Liver (tissue), 9 donors: ENCODE measurements around the gene CEP164. TPM values are rescaled to one million over a fixed set of nuclear protein-coding genes. Genes with fewer than 3 reads are reported as not detected.

Experiments
- DNase-seq: peaks from one replicate; pipeline ENCODE4 v3.0.0-alpha.2; 2017; ENCODE audit warnings: low spot score
- H3K27ac ChIP-seq, 2 donors: one replicate each; pipeline ENCODE4 v1.7.0; 2013; ENCODE audit warnings: inconsistent platforms in 2 of 2, low read length in 2 of 2, control low read depth in 1 of 2, low read depth in 1 of 2, mild to moderate bottlenecking in 1 of 2
- H3K27me3 ChIP-seq, 4 donors: one replicate each; pipeline versions ENCODE4 v1.6.1 to v1.7.0; 2013; ENCODE audit warnings: low read length in 3 of 4, inconsistent platforms in 1 of 4, mild to moderate bottlenecking in 1 of 4, moderate library complexity in 1 of 4; ENCODE audit not compliant: control insufficient read depth in 4 of 4, insufficient read depth in 4 of 4
- H3K36me3 ChIP-seq, 4 donors: one replicate each; pipeline versions ENCODE4 v1.6.1 to v1.7.0; 2013; ENCODE audit warnings: low read length in 3 of 4, mild to moderate bottlenecking in 3 of 4, low read depth in 1 of 4, moderate library complexity in 1 of 4; ENCODE audit not compliant: control insufficient read depth in 4 of 4, insufficient read depth in 3 of 4
- H3K4me1 ChIP-seq, 4 donors: one replicate each; pipeline versions ENCODE4 v1.6.1 to v1.7.0; 2013; ENCODE audit warnings: low read length in 3 of 4, mild to moderate bottlenecking in 3 of 4, moderate library complexity in 1 of 4; ENCODE audit not compliant: control insufficient read depth in 4 of 4, insufficient read depth in 4 of 4
- H3K4me3 ChIP-seq, 3 donors: one replicate each; pipeline versions ENCODE4 v1.6.1 to v1.7.0; 2013; ENCODE audit warnings: low read length in 3 of 3, control low read depth in 1 of 3, low read depth in 1 of 3, mild to moderate bottlenecking in 1 of 3
- H3K9ac ChIP-seq, 2 donors: one replicate each; pipeline ENCODE4 v1.7.0; 2013; ENCODE audit warnings: low read length in 2 of 2, mild to moderate bottlenecking in 2 of 2, moderate library complexity in 2 of 2, control low read depth in 1 of 2, low read depth in 1 of 2
- H3K9me3 ChIP-seq, 4 donors: one replicate each; pipeline versions ENCODE4 v1.6.1 to v1.7.0; 2013; ENCODE audit warnings: low read length in 3 of 4; ENCODE audit not compliant: control insufficient read depth in 4 of 4
- EGR1 ChIP-seq, 2 donors: IDR thresholded peaks; 2 replicates each; pipeline ENCODE4 v1.6.1; 2016 to 2018; ENCODE audit warnings: antibody characterized with exemption in 2 of 2, low read depth in 2 of 2
- FOXA2 ChIP-seq: IDR thresholded peaks from 2 replicates; pipeline ENCODE4 v1.6.1; 2016; ENCODE audit warnings: antibody characterized with exemption
- GABPA ChIP-seq, 2 donors: IDR thresholded peaks in 1 of 2; conservative IDR thresholded peaks in 1 of 2; 2 replicates each; pipeline ENCODE4 v1.6.1; 2016; ENCODE audit warnings: antibody characterized with exemption in 2 of 2, mild to moderate bottlenecking in 1 of 2, moderate library complexity in 1 of 2
- JUND ChIP-seq, 2 donors: IDR thresholded peaks; 2 replicates each; pipeline ENCODE4 v1.6.1; 2016; ENCODE audit warnings: antibody characterized with exemption in 2 of 2
- NR2F2 ChIP-seq: IDR thresholded peaks from 2 replicates; pipeline ENCODE4 v1.6.1; 2016; ENCODE audit warnings: antibody characterized with exemption
- RAD21 ChIP-seq, 2 donors: IDR thresholded peaks; 2 replicates each; pipeline ENCODE4 v1.6.1; 2016; ENCODE audit warnings: antibody characterized with exemption in 2 of 2, mild to moderate bottlenecking in 2 of 2
- RXRA ChIP-seq, 2 donors: IDR thresholded peaks; 2 replicates each; pipeline ENCODE4 v1.6.1; 2017 to 2018; ENCODE audit warnings: antibody characterized with exemption in 2 of 2, mild to moderate bottlenecking in 1 of 2
- SP1 ChIP-seq: IDR thresholded peaks from 2 replicates; pipeline ENCODE4 v1.6.1; 2018; ENCODE audit warnings: antibody characterized with exemption, mild to moderate bottlenecking
- YY1 ChIP-seq: IDR thresholded peaks from 2 replicates; pipeline ENCODE4 v1.6.1; 2016; ENCODE audit warnings: antibody characterized with exemption, mild to moderate bottlenecking
- WGBS: extraction: QIAGEN DNeasy Blood & Tissue Kit; methylation state at CpG from one replicate; pipeline ENCODE4 v1.1.7; 2013; 5-methylcytosine and 5-hydroxymethylcytosine counted together
- polyA plus RNA-seq, 2 donors: library from polyadenylated mRNA; stranded (reverse) in 1 of 2; unstranded in 1 of 2; fragments of 200-250 nt in 1 of 2; fragments of >200 nt in 1 of 2; fragmentation: Nextera tagmentation in 1 of 2; extraction: Ambion mirVana in 1 of 2; gene quantifications; one replicate each; pipeline versions ENCODE4 v1.2.1 to v1.2.3, GENCODE V29; 2013 to 2015
- total RNA-seq, 2 donors: library from RNA; depleted of rRNA; stranded (reverse); fragments of >200 nt; gene quantifications; one replicate each; pipeline ENCODE4 v1.2.3, GENCODE V29; 2014
- TF ChIP-seq, protein P1 (sequence below): fragments of 150-350 bp; IDR thresholded peaks from 2 replicates; pipeline ENCODE4 v1.5.1; 2017; ENCODE audit warnings: improper control_type of control experiment, low read depth, low read length; ENCODE audit not compliant: missing input control
- donor health status: healthy.
- donor health status: healthy.
- donor health status: healthy.
- donor health status: healthy.
- donor health status: healthy.

The CEP164 gene
- total and polyA plus RNA-seq, 4 donors: 4.1 to 12.3 (median 5.9) TPM

GRCh38 chr11:117433717-117434116 lies 106.1 kb downstream of the CEP164 start:
- H3K4me1 ChIP-seq: no peaks in the 10 kb centered on the region
- no peaks in the 10 kb centered on the region for H3K27me3 ChIP-seq
- H3K9me3 ChIP-seq: no peaks in the 10 kb centered on the region
- no peak for DNase-seq
- TF ChIP-seq NR2F2: no peak
- TF ChIP-seq FOXA2: no peak
- H3K9ac ChIP-seq: no peak overlapping the region
- no peaks in the 10 kb centered on the region for H3K36me3 ChIP-seq
- no peak overlapping the region for H3K27ac ChIP-seq
- no peak overlapping the region for H3K4me3 ChIP-seq

DNA sequence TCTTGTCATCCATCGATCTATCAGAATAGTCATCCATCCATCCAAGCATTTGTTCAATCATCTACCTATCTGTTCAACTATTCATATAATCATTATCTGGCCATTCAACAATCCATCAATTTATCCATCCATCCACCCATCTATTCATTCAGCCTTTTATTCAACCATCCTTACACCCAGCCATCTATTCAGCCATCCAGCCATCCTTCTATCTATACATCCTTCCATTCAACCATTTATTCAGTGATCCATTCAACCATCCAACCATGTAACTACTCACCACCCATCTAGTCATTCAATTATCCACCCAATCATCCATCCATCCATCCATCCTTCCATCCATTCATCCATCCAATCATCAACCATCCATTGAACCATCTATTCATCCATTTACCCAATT lies 106.8 kb downstream of the CEP164 start:
- WGBS: 92% methylated on average over 1 of the region's 1 CpG
- Histone ChIP-seq H3K36me3 (no peaks in the 10 kb centered on the region), H3K4me1 (no peaks in the 10 kb centered on the region), H3K9me3 (no peaks in the 10 kb centered on the region), H3K27me3 (no peaks in the 10 kb centered on the region), H3K27ac (no peak overlapping the region), H3K9ac (no peak overlapping the region), H3K4me3 (no peak overlapping the region)
- TF ChIP-seq RXRA (IDR thresholded peaks at IDR 0.05) (no peak), SP1 (no peak), EGR1 (IDR thresholded peaks at IDR 0.05; ENCODE audit: low read depth in 2 of 2) (no peak), GABPA (IDR thresholded peaks at IDR 0.05 in 1 of 2, conservative IDR thresholded peaks at IDR 0.05 in 1 of 2) (no peak), FOXA2 (no peak), JUND (IDR thresholded peaks at IDR 0.05) (no peak), YY1 (no peak), RAD21 (IDR thresholded peaks at IDR 0.05) (no peak)
- TF ChIP-seq, protein P1, sequence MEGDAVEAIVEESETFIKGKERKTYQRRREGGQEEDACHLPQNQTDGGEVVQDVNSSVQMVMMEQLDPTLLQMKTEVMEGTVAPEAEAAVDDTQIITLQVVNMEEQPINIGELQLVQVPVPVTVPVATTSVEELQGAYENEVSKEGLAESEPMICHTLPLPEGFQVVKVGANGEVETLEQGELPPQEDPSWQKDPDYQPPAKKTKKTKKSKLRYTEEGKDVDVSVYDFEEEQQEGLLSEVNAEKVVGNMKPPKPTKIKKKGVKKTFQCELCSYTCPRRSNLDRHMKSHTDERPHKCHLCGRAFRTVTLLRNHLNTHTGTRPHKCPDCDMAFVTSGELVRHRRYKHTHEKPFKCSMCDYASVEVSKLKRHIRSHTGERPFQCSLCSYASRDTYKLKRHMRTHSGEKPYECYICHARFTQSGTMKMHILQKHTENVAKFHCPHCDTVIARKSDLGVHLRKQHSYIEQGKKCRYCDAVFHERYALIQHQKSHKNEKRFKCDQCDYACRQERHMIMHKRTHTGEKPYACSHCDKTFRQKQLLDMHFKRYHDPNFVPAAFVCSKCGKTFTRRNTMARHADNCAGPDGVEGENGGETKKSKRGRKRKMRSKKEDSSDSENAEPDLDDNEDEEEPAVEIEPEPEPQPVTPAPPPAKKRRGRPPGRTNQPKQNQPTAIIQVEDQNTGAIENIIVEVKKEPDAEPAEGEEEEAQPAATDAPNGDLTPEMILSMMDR: no peak
- no peak for DNase-seq

GRCh38 chr11:117435326-117435725 lies 107.7 kb downstream of the CEP164 start:
- no peaks in the 10 kb centered on the region for H3K4me1 ChIP-seq
- DNase-seq: no peak
- no peak overlapping the region for H3K9ac ChIP-seq
- H3K9me3 ChIP-seq: no peaks in the 10 kb centered on the region
- 72% methylated on average over 6 of the region's 6 CpGs for WGBS
- no peak overlapping the region for H3K4me3 ChIP-seq
- H3K36me3 ChIP-seq: no peaks in the 10 kb centered on the region
- TF ChIP-seq, protein P1: no peak
- H3K27ac ChIP-seq: no peak overlapping the region
- H3K27me3 ChIP-seq: no peaks in the 10 kb centered on the region
